GM21576 (cell line): ENCODE data around the gene DSCAM.

Experiments
- ATAC-seq: cut with Tn5 transposase; IDR thresholded peaks from one replicate; pipeline ENCODE4 v1.9.1; 2021; ENCODE audit warnings: mild to moderate bottlenecking, moderate library complexity; ENCODE audit not compliant: unreplicated experiment

The DSCAM gene

DNA sequence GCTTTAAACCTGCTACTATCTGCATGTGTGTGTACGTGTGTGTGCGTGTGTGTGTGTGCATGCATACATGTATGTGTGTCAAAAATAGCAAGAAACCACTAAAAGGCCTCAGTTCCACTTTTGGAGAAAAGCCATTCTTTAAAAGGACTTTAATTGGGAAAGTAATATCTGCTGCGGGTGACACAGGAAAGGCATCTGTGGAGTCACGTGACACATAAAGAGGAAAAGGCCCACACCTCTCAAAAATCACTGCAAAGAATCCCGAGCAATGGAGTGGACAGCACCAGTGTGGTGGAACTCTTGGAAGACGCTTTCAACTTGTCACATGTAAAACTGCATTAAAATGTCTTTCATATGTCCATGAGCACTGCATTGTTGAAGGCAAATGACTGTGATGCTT, 63.6 kb downstream of the DSCAM start:
- no peak for ATAC-seq

DNA sequence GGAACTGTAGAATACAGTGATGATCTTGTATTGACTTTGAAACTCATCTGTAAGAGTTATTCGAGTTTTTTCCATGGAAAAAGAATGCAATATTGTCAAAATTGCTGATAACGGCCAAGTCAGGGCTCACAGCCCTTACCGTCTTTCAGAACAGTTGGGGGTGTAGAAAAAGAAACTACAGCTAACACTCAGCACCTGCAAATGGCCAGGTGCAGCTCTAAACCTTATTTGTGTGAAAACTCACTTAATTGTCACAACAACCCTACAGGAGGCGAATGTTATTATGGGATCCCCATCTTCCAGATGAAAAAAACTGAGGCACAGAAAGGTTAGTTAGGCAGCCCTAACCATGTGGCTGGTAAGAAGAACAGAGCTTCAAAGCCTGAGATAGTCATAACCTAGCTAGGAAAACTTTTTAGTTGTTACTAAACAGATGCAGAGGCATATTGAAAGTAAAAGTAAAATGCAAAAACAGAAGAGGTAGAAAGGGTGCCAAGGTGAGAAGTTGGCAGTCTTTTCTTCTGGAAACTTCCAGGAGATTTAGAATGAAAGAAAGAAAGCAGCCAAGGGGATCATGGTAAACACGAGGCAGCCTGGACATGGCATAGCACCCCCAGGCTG, 76.4 kb downstream of the DSCAM start:
- no peak for ATAC-seq

DNA sequence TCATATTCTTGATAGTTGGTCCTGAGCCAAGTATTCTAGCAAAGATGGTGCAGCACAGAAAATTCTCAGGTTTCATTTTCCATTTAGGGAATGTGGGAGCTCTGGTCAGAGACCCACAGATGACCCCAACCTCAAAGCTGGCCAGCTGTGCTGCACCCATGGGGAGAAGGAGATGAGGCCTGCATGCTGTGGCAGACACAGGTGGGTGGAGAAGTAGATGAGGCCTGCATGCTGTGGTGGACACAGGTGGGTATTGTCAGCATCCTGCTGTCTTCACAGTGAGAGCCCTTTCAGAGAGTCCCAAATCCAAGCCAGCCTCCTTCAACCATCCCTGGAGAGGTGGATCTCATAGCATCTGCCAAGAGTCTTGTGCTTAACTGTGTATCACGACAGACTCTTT, 77.7 kb downstream of the DSCAM start:
- ATAC-seq: no peak

DNA sequence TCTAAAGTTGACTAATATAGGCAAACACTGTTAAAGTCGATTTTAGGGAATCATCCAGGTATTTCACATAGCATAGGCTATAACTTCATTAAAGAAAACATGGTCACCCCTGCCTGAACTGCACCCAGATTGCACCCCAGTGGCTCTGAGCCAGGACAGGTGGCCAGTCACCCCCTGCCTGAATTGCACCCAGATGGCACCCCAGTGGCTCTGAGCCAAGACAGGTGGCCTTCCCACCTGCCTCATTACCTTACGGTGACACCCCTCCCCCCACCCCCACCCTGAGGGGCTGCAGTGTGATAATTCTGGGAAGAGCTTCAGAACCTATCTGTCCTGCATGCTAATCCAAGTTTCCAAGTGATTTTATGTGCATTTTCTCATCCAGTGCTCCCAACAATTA, 78.9 kb downstream of the DSCAM start:
- ATAC-seq: no peak

DNA sequence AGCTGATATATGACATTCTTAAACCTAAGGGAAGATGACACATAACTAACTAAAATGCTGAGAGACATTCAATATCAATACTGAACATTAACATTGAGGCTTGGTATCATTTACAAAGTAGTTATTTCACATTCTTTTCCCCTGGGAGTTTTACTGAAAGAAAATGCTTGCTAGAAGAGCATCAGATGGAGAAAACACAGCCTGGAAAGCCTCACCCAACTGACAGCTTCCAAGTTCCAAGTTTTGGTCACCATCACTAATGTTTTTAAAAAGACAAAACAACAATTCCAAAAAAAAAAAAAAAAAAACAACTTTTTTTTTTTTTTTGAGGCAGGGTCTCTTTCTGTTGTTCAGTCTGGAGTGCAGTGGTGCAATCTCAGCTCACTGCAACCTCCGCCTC, 80.6 kb downstream of the DSCAM start:
- ATAC-seq: no peak

DNA sequence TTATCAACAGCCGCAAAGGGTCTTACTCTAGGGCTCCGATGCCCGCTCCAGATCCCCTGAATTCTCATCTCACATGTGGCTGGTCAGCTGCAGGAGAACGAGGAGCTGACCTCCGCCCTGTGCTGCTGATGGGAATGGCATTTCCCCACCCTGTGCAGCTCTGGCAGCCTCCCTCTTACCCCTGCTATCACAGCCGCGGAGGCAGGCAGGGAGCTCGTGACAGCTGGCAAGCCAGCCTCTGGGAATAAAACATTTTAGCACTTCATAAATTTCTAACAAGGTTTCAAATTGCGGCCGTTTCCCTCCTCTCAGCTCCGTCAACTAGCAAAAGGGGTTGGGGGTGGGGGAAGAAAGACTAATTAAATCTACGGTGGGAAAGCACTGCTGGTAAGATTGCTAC, 81.1 kb downstream of the DSCAM start:
- no peak for ATAC-seq

DNA sequence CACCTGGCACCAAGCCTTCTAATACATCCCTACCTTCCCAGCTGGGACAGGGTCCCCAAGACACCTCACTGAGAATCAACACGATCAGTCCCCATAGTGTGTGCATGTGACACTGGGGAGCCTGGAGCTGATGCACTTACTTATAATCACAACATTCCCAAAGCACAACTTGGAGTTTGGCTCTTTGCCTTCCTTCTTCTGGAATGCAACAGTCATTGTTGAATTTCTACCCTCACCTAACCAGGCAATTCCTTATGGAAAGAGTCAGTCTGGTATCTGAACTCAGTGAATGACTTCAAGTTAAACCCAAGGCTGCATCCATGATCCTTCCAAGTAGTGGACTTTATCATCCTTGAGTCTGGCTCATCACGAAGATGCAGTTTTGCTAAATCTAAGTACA, 86.1 kb downstream of the DSCAM start:
- no peak for ATAC-seq

DNA sequence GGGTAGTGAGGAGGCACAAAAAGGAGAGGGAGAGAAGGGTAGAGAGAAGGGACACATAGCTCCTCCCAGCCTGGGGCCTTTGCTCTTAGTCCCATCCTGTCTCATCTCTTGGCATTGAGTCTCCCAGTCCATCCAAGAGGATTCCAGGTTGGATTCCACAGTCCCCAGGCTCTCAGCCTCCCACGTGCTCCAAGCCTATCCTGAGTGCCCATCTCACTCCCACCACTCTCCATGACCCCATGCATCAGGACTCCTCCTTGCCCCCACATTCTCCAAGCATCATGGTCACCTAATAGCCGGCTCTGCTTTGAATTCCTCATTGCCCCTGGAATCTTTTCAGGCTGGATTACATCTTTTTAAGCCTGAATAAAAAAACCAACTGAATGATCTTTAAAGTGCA, 87.9 kb downstream of the DSCAM start:
- ATAC-seq: no peak

DNA sequence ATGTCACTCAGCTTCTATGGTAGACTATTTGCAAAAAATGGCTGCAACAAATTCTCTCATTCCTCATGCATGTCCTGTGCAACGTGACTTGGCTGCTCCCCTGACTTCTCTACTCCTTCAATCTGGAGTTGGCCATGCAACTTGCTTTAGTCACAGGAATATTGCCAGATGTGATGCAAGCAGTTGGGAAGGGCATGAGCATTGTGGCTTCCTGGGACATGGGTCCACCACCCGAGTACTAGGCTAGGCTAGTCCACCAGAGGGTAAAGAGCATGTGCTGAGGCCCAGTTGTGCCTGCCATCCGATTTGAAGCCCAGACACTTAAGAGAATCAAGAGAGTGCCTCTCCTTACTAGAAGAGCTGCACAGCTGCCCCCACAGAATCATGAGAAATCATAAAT, 89.6 kb downstream of the DSCAM start:
- no peak for ATAC-seq

DNA sequence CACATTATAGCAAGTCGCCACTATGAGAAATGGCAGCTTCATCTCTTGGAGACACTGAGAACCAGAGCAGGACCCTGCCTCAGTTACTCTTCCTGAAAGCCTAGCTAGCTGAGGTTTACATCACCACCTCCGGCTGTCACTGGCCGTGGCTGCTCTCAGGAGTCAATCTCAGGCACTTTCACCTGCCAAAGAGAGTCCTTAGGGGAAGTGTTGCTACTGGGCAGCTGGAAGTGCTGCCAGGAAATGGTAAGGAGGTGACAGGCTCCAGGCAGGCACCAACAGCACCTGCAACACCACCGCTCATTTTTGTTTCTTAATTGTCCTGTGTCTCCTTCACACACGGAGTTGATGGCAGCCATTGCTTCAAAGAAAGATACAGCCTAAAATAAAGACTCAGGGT, 92.5 kb downstream of the DSCAM start:
- no peak for ATAC-seq

DNA sequence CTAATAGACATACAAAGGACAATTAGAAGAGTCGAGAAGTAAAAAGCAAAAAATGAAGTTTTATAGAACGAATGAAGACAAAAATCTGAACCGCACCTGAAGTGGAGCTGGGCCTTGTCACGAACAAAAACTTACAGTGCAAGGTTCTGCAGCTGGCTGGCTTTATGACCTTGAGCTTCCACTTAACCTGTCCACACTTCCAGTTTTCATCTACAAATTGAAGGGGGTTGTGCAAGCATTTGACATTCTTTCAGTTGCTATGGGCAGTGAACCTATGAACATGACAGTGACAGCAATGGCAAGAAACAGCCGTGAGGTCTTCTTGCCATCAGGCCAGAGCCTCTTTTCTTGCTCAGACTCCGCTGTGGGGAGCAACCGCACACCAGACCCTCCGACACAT, 93.2 kb downstream of the DSCAM start:
- ATAC-seq: no peak

DNA sequence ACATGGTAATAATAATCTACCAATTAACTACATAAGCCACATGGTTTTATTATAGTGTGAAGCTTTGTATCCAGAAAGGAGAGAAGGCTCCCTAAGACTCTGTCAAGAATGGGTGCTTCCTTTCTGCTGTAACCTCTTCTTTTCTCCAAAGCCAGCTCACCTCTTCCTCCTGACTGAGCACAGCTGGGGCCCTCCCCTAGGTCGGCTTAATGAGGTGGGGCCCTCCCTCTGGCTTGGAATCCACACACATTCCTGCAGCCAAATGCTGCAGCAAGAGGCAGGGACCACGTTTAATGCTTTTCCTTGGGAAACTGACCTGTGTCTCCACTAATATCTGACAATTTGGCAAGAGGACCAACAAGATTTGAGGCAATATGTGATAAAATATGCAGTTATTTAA, 94.8 kb downstream of the DSCAM start:
- no peak for ATAC-seq

DNA sequence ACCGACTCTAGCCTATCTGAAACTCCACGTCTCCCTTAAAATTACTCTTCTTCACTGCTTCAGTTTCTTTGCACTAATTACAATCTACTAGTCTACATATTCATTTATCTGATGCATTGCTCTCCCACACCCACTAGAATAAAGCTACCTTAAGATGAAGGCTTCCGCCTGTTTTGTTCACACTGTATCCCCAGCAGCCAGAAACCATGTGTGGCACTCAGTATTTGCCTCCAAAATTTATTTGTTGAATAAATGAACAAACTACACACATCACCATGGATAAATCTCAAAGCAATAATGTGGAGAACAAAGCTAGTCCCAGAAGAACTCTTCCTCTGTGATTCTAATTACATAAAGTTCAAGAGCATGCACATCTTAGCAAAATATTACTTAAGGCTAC, 95.7 kb downstream of the DSCAM start:
- ATAC-seq: no peak

DNA sequence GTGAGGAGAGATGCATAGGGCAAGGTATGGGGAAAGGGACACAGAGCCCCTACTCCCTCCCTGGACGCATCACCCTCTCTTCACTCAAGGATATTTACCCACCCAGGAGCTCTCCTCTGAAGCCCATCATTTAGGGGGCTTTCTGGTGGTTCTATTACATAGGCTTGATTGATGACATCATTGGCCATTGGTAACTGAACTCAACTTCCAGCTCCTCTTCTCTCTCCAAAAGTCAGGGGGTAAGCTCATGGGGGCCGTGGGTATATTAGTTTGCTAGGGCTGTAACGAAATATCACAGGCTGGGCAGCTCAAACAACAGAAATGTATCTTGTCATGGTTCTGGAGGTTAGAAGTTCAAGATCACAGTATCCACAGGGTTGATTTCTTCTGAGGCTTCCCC, 110.8 kb downstream of the DSCAM start:
- ATAC-seq: no peak

DNA sequence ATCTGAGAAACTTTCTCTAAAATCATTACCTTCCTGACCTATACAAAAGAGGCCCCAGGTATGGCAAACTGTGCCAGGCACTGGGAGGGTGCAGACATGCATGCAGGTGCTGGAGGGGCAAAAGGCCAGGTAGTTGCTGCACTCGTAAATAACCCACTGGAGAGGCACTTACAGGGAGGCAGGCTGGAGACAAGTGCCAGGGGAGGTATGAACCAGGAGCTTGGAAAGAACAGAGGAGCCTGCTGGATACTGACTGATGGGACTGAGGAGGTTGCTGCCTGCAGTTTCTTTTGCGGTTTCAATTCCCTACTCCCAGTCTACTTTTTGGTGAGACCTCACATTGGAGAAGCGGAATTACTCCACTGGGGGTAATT, 113.9 kb downstream of the DSCAM start:
- ATAC-seq: no peak

DNA sequence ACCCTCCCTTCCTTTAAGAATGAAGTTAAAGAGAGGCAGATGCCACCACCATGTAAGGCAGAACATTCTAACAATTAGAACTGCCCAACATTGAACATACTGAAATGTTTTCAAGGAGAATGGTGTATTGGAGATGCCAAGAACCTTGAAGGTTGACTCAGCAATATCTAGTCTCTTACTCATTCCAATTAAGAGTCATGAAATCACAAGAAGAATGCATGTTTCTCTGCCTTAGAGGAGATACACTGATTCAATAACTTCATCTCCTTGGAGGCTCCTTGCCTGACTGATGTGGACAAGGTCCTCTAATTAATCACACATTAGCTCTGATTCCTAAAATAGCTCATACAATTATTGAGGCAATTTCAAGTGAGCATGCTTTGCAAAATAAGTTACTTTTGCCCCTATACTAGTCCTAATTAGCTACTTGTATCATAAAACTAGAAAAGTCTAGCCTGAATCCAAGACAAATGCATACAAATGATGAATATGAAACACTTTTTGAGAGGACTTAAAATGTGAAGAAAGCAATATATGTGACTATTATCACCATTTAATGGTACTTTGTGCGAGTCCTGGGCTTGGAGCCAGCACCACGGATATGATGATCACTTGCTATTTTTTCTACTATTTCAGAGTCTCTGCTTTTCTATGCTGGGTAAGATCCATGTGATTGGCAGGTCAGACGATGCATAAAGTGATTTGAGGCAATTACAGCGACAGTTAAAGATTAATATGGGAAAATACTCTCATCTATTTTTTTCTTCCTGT, 114.5 kb downstream of the DSCAM start:
- no peak for ATAC-seq

DNA sequence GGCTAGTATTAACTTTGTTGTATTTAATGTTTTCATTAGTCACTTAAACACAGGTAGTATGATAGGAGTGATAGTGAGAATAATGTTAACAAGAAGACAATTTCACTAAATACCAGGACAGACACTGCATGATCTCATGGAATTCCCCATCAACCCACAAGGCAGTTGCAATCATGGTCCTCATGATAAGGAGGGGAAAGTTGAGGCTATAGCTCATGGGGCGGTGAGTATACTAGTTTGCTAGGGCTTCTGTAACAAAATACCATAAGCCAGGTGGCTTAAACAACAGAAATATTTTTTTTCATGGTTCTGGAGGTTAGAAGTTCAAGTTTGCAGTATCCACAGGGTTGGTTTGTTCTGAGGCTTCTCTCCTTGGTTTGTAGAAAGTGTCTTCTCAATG, 115.8 kb downstream of the DSCAM start:
- no peak for ATAC-seq

DNA sequence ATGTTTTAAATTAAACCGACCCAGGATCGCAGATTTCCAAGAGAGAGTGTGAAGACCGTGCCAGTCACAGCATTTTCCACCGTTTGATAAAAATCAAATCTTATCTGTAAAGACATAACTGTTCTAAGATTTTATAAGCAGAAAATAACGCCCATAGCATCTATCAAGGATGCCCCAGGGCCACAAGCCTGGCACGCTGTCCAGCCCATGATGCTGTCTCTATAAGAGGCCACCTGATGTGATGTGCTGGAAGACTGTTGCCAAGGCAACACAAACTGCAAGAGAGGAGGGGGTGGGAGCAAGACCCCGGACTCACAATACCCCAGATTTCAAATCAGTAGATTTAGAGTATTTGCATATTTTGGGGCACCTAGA, 116.5 kb downstream of the DSCAM start:
- ATAC-seq: no peak

DNA sequence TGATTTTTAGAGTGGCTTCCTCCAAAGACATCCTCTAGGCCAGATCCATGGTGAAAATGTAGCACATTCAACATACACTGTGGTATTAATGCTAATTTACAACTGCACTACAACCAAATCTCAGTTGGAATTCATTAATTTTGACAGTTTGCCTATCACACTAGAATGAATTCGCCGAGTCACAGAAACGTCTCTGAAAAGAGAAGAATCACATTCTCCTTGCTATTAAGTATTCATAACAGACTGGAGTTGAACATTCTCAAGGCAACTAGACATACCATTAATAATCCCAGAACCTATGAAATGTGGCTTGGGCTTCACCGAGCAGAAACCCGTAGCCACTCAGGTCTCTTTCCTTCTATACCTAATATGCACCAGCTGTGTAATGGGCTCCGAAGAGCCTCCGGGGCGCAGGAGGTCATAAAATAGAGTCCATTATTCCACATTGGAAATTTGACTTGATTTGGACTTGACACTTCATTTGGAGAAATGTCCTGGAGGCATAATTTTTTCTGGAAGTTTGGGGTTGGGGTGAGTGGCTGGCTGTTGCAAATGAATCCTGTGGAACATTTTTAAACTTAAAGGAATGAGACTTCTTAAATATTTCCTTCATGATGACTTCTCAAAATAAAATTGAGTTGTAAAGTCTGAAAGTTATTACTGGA, 117.1 kb downstream of the DSCAM start:
- no peak for ATAC-seq

DNA sequence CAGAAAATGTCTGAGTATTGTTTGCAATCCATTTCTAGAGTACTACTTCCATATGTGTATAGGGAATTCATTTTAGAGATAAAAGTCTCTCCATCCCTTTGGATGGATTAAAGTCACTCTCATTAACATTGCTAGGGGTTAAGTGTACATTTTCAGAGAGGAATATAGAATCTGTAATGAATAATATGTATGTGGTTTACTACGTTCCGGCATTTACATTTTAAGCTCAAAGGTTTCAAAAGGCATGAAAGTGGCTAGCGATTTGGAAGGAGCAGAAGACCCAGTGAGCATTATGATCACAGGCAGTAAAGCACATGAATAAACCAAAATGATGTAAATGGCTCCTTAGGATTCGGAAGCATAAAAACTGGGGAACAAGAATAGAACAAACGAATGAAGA, 123.0 kb downstream of the DSCAM start:
- no peak for ATAC-seq

DNA sequence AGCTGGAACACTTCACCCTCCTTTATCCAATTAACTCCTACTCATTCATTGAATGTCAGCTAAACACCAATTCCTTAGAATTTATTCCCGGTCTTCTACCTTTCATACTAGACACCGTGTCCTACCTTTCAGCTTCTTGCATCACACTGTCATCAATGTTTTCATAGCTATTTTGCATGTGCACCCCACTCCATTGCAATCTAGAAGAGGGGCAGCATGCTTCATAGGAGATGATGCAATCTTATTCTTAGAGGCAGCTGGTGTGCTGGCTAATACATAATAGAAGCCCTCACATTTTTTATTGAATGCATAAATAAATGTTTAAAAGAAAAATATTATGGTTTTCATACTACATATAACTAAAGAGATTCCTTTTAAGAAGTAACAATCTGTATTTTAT, 123.6 kb downstream of the DSCAM start:
- ATAC-seq: no peak

DNA sequence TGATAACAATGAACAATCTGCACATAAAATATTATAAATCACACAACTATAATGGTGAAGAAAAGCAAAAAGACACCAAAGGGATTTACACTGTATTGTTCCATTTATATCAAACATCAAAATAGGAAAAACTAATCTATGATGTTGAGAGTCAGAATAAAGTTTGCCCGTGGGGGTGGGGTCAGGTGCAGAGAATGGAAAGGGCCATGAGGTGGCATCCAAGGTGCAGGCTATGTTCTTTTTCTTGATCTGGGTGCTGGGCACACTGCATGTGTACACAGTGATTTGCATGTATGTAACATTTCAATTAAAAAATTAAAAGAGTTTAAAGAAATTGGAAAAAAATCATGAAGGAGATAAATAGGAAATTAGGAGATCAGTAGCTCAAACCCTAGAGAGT, 127.3 kb downstream of the DSCAM start:
- ATAC-seq: no peak

DNA sequence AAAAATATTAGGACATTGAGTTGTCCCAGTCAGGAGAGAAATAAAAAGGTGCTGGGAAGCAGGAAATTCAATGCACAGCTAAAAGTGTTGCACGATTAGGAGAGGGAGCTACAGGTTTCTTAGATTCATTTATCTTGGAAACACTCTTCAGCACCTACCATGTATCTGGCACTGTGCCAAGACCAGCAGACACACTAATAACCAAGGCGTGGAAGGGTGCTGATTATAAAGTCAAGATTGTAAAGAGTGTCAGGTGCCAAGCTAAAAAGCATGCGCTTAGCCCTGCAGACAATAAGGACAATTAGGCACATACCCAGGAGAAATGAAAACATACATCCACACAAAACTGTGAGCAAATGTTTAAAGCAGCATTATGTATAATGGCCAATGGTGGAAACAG, 129.9 kb downstream of the DSCAM start:
- ATAC-seq: no peak
